Measurements from ENCODE around the gene POR. TPM values are rescaled to one million over a fixed set of nuclear protein-coding genes. Genes with fewer than 3 reads are reported as not detected.

The POR gene
- total RNA-seq, 1 donor from 2014 or later: 507 TPM

- DNase-seq (ENCODE audit: low spot score): no peak
These were observed 743 bp upstream of the POR start for GRCh38 chr7:75914169-75914654.

DNA sequence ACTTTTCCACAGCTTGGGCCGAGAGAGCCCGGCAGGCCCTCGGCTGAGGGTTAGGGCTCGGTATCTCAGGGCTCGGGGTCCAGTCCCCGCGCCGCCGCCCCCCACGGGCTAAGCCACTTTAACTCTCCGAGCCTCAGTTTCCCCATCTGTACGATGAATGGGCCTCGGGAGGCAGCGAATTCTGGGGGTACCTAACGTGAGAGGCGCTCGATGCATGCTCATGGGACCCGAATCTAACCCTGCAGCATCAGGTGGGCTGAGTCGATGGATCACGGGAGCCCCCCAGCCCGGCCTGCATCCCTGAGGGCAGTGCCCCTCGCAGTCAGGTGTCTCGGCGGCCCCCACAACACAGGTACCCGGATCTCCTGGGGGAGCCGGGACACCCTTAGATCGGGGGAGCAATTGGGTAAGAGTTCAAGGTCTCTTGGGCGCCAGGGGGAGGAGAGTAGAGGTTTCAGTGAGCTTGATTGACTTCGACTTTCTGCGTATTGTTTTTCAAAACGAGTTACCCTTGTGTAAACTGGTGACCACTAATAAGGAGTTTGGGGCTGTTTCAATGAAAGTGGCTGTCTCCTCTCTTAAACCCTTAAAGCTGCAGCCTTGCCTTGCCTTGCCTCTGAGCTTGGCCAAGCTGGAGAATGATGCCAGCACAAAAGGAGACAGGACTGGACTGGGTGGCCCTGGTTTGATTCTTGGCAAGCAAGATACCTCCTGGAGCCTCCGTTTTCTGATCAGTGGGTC lies 631 bp downstream of the POR start:
- DNase-seq (ENCODE audit: low spot score): no peak

GRCh38 chr7:75916259-75916658 lies 1.3 kb downstream of the POR start:
- no peak for DNase-seq (ENCODE audit: low spot score)

DNA sequence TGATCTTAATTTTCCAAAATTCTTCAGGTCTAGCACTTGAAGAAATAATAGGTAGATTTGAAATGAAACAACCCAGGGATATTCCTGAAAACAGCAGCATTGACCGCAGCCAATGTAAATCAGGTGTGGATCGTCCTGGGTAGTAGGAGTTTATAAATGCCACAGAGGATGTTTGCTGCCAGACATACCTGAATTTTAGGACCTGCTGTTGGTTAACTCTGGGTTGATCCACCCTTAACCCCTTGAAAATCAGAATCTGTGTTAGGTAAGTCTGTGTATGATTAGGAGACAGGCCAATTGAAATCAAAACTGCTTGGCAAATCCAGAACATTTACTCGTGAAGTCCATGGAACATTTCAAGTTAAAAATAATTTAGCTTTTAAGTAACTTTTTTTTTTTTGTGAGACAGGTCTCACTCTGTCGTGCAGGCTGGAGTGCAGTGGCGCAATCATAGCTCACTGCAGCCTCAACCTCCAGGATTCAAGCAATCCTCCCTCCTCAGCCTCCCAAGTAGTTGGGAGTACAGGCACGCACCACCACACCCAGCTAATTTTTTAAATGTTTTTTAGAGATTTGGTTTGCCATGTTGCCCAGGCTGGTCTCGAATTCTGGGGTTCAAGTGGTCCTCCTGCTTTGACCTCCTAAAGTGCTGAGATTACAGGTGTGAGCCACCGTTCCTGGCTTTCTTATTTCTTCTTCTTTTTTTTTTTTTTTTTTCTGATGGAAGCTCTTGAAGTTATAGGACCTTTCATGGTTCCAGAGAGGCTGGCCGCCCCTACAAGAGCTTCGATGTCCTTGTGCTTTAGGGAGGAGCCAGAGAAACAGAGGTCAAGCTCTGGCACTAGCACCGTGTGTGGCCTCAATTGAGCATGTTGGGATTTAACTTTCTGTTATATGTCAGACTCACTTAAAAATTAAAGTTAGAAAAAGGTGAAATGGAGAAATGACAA lies 2.0 kb downstream of the POR start:
- no peak for DNase-seq (ENCODE audit: low spot score)

- DNase-seq (ENCODE audit: low spot score): no peak
These were observed 5.6 kb downstream of the POR start for GRCh38 chr7:75920431-75921161.

GRCh38 chr7:75921479-75921878 lies 6.5 kb downstream of the POR start:
- DNase-seq (ENCODE audit: low spot score): no peak

GRCh38 chr7:75922966-75923603 lies 8.1 kb downstream of the POR start:
- DNase-seq (ENCODE audit: low spot score): no peak

DNA sequence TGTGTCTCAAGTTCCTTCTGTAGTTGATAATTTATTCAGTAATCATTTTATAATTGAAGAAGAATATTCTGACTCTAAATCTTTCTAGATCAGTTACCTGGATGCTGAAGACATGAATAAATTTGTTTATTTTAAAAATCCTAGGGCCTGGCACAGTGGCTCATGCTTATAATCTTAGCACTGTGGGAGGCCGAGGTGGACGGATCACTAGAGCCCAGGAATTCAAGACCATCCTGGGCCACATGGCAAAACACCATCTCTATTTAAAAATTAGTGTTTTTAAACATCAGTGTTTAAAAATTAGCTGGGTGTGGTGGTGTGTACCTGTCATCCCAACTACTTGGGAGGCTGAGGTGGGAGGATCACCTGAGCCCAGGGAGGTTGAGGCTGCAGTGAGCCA lies 9.3 kb downstream of the POR start:
- DNase-seq (ENCODE audit: low spot score): no peak

DNA sequence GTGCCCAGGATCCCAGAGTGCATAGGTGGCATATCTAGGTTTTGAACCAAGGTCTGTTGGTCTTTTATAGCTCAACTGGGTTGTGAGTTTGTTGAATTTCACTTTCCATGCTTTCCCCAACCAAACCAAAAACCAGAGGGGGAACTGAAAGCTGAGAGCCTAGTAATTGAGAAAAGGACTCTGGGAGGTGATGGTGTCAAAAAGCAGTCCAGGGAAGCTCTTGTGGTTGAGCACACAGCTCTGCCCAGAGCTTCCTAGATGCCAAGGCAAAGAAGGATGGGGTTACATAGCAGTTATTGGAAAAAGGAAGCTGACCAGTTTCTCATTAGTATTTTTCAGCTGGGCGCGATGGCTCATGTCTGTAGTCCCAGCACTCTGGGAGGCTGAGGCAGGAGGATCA lies 9.9 kb downstream of the POR start:
- DNase-seq (ENCODE audit: low spot score): no peak

GRCh38 chr7:75925717-75926435 lies 10.9 kb downstream of the POR start:
- no peak for DNase-seq (ENCODE audit: low spot score)

DNA sequence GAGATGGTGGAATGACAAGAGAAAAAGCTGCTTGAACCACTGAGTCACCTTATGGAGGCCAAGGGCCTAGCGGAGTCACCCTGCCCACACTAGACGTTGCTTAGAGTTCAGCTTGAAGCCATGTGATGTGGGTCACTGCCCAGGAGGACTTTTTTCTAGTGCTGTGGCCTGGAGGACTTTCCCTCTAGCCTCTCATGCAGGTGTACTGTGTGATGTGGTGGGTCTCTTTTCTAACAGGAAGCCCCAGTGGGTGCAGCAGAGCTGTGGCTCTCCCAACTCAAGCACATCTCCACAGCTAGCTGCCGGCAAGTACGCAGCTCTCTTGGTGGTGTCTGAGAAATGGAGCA lies 13.6 kb downstream of the POR start:
- no peak for DNase-seq (ENCODE audit: low spot score)

DNA sequence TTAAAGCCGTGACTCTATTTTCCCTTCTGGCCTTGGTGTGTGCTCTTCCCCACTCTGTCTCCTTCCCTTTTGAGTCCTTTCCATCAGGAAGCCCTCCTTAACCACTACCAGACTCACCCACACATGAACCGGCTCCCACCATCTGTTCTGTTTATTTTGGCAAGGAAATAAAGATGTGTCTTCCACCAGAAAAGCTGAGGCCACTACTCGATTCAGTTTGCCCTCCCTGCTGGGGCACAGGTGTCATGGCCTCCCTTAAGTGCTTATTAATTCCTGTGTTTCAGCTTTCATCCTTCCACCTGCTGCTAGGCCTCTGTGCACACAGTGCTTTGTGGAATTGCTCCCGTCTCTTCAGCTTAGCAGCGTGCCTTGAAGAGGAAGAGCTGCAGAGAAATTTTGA lies 16.7 kb downstream of the POR start:
- DNase-seq (ENCODE audit: low spot score): no peak

DNA sequence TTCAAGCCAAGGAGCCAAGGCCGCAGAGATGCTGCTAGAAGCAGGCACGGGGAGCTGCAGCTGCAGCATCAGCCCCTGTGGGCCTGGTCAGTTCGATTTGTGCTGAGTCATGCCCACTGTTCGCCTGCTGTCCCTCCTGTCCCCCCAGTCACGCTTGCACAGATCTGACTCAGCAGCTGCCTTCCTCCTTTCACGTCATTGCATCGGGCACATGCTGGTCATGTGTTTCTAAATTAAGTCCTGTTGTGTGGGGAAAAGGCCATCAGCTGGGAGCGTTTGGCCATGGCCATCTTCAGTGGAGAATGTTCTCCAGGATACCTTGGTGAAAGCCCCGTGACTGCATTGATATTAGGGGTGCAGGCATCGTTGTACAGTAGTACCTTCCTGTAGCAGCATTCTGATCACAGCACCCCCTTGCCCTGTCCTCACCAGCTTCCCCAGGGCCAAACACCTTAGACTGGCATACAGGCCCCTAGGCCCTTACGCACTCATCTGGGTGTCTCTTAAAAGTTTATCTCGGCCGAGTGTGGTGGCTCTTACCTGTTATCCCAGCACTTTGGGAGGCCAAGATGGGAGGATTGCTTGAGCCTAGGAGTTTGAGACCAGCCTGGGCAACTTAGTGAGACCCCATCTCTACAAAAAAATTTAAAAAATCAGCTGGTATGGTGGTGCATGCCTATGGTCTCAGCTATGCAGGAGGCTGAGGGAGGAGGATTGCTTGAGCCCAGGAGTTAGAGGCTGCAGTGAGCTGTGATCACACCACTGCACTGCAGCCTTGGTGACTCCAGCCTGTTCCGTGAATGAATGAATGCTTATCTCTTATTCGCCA lies 23.2 kb downstream of the POR start:
- DNase-seq (ENCODE audit: low spot score): no peak

DNA sequence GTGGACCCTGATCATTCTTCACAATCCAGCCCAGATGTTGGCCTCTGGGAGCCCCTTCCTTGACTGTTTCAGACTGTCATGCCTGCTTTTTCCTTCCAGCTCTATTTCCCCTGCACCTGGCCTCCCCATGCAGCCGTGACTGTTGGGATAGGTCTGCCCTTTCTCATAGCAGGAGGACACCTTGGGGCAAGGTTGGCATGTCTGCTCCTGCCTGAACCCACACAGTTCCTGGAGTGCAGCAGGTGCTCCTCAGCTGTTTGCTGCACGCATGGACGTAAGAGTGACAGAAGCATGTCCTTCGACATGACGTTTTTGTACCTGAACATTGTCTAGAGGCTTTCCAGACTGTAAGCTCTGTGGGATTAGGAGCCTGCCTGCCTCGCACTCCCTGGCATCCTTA lies 24.0 kb downstream of the POR start:
- no peak for DNase-seq (ENCODE audit: low spot score)

GRCh38 chr7:75943864-75944263 lies 28.9 kb downstream of the POR start:
- DNase-seq (ENCODE audit: low spot score): no peak

DNA sequence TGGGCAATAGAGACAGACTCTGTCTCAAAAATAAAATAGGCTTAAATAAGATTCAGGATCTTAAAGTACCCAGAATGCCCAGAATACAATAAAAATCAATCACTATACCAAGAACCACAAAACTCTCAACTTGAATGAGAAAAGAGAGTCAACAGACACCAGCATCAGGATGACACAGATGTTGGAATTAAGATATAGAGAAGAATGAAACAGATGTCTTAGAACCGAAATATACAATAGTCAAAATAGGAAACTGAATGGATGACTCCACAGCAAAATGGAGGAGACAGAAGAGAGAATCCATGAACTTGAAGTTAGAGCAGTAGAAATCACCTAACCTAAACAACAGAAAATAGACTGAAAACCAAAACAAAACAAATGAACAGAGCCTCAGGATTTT lies 29.6 kb downstream of the POR start:
- DNase-seq (ENCODE audit: low spot score): no peak

GRCh38 chr7:75945297-75946168 lies 30.6 kb downstream of the POR start:
- no peak for DNase-seq (ENCODE audit: low spot score)

DNA sequence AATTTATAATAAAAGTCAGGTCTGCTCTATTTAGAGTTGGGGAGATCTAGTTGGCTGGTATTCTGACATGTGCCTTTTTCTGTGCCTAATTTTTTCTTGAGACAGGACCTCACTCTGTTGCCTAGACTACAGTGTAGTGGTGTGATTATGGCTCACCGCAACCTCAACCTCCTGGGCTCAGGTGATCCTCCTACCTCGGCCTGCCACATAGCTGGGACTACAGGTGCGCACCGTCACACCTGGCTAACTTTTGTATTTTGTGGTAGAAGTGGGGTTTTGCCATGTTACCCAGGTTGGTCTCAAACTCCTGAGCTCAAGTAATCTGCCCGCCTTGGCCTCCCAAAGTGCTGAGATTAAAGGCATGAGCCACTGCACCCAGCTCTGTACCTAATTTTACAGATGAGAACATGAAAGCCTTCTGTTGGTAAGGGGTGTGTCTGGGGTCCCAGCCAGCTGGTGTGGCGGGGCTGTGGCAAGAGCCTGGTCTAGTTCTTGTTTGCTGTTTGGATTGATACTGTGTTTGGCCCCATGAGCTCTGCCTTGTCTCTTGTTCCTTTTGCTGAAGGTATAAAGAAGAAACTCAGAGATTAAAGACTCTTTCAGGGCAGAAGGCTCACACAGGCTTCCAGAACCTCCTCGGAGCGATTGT lies 31.4 kb downstream of the POR start:
- no peak for DNase-seq (ENCODE audit: low spot score)

Data from mesenteric fat pad (tissue), 1 donor.